HG03432 (cell line): ENCODE data around the gene RAD17.
"Not testable (repeated sequence)": the region's sequence is repeated elsewhere in the genome, so short reads cannot be mapped to it uniquely, and the experiment has no call there.

Experiments used
- ATAC-seq: cut with Tn5 transposase; IDR thresholded peaks from one replicate; pipeline ENCODE4 v1.9.1; 2021; ENCODE audit warnings: mild to moderate bottlenecking, moderate library complexity; ENCODE audit not compliant: unreplicated experiment

The RAD17 gene, protein sequence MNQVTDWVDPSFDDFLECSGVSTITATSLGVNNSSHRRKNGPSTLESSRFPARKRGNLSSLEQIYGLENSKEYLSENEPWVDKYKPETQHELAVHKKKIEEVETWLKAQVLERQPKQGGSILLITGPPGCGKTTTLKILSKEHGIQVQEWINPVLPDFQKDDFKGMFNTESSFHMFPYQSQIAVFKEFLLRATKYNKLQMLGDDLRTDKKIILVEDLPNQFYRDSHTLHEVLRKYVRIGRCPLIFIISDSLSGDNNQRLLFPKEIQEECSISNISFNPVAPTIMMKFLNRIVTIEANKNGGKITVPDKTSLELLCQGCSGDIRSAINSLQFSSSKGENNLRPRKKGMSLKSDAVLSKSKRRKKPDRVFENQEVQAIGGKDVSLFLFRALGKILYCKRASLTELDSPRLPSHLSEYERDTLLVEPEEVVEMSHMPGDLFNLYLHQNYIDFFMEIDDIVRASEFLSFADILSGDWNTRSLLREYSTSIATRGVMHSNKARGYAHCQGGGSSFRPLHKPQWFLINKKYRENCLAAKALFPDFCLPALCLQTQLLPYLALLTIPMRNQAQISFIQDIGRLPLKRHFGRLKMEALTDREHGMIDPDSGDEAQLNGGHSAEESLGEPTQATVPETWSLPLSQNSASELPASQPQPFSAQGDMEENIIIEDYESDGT

DNA sequence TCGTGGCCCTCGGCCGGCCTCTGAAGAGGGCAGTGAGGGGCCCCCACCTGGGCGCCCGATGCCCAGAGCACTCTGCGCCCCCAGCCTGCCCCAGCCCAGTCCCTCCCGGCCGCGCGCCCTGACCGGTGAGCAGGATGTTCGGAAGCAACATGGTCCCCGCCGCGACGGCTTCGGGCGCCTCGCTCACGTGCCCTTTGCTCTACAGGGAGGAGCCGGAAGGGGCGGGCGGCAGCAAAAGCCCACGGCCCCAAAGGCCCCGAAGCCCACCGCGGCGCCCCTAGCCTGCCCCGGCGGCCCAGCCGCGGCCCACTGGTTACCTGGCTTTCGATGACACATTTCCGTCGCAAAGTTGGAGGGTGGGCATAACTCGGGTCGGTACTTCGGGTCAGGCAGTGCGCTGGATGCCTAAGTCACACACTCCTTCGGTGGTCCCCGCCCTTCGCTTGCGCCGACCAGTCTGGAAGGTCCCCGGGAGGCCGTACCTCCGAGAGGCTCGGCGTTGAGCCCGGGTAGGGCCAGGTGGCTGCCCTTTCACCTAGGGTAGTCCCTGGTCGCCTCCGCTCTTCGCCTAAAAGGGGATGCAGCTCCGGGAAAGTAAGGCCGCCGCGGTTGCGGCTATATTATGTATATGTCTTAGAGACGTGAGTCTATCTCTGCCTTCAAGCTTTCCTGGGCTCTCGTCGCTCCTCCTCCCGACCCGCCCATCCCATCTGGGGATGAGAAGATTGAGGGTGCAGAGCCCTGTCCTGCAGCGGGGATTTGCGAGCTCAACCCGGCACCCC lies at the start of gene RAD17, which contains the start of the genes AK6 and TAF9:
Gene RAD17 (plus strand): TSS at position 479 of the 782 bp plus-strand sequence. CDS start 2,391 bp downstream, outside the sequence.
Gene AK6 (minus strand): TSS at position 181 of the 782 bp plus-strand sequence. CDS start 30 bp downstream, at position 151.
Gene TAF9 (minus strand): TSS at position 181 of the 782 bp plus-strand sequence. CDS start 3,783 bp downstream, outside the sequence.
- ATAC-seq = peak; percentile 94

GRCh38 chr5:69326365-69326764 lies 43.3 kb upstream of the RAD17 start:
- no peak for ATAC-seq

DNA sequence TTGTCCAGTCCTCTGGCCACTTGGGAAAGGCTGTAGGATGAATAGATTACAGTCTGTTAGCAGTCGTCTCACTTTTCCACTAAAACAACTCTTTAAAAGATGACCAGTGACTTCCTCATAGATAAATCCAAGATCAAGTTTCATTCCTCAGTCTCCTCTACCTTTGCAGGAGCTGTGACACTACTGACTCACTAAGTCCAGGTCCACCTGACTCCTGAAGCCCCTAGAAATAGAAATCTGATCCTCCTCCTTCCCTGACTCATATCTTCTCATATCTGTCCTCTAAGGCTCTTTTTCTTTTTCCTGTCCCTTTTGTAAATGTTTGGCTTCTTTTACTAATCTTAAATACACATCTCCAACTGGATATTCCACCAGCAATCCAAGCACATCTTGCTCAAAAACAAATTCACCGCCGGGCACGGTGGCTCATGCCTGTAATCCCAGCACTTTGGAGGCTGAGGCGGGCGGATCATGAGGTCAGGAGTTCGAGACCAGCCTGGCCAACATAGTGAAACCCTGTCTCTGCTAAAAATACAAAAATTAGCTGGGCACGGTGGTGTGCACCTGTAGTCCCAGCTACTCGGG lies 39.6 kb upstream of the RAD17 start:
- no peak for ATAC-seq

DNA sequence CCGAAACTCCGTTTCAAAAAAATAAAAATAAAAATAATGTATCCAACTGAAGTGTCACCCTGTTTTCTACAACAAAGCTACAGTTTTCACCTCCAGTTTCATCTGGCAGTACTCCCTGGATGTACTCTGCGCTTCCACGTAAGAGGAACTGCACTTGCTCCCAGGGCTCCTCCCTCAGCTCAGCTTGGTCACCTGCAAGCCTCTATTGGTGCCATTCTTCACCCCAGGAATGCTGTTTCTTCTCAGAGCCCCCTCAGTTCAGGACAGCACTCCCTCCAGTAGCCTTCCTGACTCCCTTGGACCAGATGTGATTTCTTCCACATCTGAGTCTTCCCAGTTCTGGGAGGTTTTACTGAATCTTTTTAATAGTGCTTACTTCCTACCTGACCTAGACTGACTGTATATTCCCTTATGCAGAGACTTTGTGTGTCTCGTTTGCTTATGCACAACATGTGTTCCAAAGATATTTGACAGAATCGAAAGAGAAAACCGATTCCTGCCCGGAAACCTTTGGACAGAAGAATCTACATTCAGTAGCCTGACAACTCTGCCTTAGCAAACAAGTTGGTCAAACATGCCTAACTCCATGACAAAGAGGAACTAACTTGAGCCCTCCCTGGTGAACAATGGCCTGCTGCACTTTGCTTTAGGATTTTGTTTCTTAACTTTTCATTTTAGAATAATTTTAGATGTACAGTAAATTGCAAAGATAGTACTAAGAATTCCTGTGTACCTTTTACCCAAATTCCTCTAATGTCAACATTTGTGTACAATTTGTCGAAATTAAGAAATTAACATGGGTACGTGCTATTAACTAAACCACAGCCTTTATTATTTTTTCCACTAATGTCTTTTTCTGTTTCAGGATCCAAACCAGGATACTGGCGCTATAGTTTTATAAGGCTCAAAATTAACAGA lies 37.8 kb upstream of the RAD17 start:
- ATAC-seq = no peak

- not testable (repeated sequence) for ATAC-seq
These were observed 35.8 kb upstream of the RAD17 start for GRCh38 chr5:69333668-69334315.

GRCh38 chr5:69334793-69335268 lies 34.8 kb upstream of the RAD17 start:
- no peak for ATAC-seq

- ATAC-seq = no peak
These were observed 34.2 kb upstream of the RAD17 start for GRCh38 chr5:69335341-69335935.

DNA sequence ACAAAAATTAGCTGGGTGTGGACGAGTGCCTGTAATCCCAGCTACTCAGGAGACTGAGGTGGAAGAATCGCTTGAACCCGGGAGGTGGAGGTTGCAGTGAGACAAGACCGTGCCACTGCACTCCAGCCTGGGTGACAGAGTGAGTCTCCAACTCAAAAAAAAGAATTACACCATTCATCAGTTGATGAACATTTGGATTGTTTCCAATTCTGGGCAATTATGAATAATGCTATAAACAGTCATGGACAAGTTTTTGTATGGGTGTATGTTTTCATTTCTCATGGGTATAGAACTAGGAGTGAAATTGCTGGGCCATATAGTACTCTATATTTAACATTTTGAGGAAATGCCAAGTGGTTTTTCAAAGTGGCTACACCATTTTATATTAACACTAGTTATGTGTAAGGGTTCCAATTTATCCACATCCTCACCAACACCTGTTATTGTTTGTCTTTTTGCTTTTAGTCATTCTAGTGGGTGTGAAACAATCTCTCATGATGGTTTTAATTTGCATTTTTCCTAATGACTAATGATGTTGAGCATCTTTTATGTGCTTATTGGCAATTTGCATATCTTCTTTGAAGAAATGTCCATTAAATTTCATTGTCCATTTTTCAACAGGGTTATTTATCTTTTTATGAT lies 28.0 kb upstream of the RAD17 start:
- ATAC-seq = no peak

GRCh38 chr5:69343083-69343482 lies 26.5 kb upstream of the RAD17 start:
- ATAC-seq = no peak

DNA sequence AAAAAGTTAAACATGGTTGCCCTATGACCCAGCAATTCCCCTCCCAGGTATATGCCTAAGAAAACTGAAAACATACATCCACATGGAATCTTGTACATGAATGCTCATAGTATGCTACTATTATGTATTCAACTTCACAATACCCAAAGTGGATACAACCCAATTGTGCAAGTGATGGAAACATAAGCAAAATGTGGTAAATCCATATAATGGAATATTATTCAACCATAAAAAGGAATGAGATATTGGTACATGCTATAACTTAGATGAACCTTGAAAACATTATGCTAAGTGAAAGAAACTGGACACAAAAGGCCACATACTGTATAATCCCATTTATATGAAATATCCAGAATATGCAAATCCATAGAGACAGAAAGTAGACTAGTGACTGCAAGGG lies 19.0 kb upstream of the RAD17 start:
- ATAC-seq = no peak

- no peak for ATAC-seq
These were observed 9.9 kb upstream of the RAD17 start for GRCh38 chr5:69359699-69360098.

DNA sequence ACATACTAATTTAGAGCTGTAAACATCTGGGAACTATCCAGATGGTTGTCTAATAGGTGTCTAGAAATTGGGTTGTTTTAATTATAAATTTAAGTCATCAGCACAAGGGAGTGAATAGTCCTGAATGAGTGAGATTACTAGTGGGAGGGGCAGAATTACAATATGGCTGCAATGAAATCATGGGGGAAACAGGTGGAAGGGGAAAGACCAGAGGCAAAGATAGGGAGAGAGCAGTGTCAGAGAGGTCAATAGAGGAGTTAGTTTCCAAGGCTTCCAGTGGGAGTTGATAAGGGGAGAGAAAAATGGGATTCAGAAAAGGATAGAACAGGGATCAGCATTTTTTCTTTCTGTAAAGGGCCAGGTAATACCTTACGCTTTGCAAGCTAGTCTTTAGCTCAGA lies 9.2 kb upstream of the RAD17 start:
- no peak for ATAC-seq

GRCh38 chr5:69364414-69364813 lies 5.2 kb upstream of the RAD17 start:
- ATAC-seq = no peak

- ATAC-seq = no peak
These were observed 4.8 kb upstream of the RAD17 start for GRCh38 chr5:69364850-69365249.

DNA sequence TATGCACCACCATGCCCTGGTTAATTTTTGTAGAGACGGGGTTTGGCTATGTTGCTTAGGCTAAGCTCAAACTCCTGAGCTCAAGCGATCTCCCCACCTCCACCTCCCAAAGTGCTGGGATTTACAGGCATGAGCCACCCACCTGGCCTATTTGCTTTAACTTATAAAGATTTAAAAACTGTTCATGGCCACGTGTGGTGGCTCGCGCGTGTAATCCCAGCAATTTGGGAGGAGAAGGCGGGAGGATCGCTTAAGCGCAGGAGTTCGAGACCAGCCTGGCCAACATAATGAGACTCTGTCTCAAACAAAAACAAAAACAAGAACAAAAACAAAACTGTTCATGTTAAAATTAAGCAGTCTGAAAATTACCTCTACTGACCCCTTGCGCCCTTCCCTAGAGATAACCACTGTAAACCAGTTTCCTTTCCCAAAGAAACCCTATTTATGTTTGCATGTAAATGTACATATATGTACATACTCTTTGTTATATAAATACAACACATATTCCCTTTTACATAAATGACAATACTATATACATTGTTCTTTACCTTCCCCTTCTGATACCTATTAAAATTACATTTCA lies 1.8 kb upstream of the RAD17 start:
- ATAC-seq = no peak

GRCh38 chr5:69368458-69369339 lies 919 bp upstream of the RAD17 start:
- peak; percentile 31 for ATAC-seq

- not testable (repeated sequence) for ATAC-seq
These were observed 717 bp downstream of the RAD17 start for GRCh38 chr5:69370335-69370734.
